IPS DF 19.7 (cell line): ENCODE data around the gene LETM1.

ENCODE experiments used
- DNase-seq: peaks from one replicate; pipeline ENCODE4 v3.0.0-alpha.2; 2013; ENCODE audit warnings: low read depth, low spot score

The LETM1 gene

DNA sequence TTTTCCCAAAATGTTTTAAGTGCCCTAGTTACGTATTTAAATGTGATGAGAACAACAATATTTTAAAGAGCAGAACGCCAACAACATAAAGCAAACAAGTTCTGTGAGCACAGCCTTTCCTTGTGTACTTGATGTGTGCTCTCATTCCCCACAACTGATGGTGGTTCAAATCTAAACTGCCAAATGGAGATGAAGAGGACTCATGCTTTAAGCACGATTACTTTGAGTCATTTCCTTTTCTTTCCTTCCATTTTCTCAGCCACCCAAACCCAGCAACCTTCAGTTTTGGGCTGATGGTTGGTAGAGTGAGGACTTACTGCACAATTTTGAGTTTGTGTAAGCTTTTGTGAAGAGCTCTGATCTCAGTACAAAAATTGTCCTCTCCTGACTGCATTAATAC lies 16.9 kb upstream of the LETM1 start:
- no peak for DNase-seq

DNA sequence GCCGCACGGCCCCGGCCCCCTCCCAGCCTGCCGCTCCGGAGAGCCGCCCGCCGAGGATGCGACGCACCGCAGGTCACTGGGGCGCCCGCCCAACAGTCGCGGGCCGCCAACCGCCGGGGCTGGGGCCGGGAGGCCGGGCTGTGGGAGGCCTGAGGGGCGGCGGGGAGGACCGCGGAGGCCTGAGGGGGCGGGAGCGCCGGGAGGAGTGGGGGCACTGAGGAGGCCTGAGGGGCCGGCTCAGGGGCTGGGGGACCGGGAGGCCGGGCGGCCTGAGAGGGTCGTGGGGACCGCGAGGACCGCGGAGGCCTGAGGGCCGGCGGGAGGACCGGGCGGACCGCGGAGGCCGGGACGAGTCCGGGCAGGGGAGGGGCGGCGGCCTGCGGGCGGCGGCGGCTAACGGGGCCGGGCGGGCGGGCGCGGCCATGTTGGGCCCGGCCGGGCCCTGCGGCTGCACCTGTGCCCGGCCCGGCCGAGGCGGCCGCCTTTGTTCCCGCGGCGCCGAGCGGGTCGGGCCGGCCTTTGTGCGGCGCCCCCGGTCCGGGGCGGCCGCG lies 15.6 kb upstream of the LETM1 start:
- no peak for DNase-seq

DNA sequence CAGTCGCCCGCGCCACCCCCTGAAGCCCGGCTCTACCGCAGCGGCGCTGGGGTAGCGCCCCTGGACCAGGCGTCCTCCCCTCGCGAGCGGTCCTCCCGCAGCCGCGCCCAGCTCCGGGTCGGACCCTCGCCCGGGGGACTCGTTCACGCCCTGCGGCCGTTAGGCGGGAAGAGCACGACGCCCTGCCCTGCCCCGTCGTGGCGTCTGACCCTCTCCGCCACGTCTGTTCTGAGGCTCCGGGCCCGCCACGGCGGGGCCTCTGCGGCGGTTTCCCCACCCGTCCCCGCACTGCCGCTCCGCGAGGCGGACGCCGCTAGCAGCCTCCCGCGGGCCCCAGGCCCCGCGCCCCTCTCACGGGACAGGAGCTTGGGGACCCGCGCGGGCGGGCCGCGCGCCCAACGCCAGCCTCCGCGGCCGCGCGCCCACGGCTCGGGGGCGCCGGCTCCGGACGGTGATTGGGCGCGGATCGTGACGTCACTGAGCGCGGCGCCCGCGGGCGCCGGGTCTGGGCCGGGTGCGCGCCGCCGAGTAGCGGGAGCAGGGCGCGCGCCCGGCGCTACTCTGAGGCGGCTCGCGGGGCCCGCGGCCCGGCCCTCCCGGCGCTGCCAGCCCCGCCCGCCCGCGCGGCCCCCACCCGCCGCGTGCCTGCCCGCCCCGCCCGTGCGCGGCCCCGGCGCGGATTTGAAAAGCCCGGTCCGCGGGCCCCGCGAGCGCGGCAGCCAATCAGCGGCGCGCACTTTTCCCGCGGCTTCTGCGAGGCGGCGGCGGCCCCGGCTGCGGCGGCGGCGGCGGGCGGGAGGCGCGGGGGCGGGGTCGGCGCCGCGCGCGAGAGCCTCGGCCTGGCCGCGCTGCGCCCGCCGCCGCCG lies 14.9 kb upstream of the LETM1 start, which contains the start of gene NSD2:
TSS of gene NSD2 (plus strand) at position 816 of the 866 bp plus-strand sequence. CDS start 29,262 bp downstream, outside the sequence.
- DNase-seq: no peak

DNA sequence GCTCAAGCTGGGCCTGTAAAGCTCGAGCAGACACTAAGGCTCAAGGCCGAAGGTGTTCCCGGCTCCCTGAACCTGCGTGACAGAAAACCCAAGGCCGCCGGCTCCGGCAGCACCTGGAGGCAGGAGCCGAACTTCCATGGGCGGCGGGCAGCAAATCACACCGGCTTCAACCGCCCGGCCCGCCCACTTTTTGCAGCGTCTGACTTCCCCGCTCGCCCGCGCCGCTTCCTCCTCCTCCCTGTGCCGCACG lies 14.3 kb upstream of the LETM1 start:
- no peak for DNase-seq

DNA sequence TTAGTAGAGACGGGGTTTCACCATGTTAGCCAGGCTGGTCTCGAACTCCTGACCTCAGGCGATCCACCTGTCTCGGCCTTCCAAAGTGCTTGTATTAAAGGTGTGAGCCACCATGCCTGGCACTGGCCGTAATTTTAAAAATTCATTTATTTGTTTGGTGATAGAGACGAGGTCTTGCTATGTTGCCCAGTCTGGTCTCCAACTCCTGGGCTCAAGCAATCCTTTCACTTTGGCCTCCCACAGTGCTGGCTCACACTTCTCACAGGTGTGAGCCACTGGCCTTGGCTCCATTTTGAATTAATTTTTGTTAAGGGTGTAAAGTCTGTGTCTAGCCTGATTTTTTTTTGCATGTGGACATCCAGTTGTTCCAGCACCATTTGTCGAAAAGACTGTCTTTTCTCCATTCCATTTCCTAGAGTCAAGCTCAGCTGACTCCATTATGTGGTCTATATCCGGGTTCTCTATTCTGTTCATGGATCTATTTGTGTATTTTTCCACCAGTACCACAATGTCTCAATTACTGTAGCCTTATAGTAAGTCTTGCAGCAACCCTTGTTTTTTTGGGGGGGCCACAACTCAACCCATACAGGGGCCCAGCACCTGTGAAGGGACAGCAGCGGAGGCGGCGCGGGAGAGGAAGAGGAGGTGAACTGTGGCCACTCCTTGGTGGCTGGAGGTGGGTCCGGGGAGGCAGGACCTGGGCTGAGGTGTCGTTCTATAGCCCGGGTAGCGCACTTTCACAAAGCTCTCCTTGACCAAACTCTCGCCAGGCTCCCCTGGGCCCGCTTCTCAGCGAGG lies 13.8 kb upstream of the LETM1 start:
- DNase-seq: no peak

DNA sequence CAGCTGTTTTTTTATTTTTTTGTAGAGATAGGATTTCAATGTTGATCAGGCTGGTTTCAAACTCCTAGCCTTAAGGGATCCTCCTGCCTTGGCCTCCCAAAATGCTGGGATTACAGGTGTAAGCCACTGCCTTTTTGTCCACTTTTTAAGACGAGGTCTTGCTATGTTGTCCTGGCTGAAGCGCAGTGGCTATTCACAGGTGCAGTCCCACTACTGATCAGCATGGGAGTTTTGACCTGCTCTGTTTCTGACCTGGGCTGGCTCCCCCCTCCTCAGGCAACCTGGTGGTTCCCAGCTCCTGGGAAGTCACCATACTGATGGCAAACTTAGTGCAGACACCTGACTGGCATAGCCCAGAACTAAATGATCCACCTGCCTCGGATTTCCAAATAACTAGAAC lies 13.0 kb upstream of the LETM1 start:
- DNase-seq: no peak

DNA sequence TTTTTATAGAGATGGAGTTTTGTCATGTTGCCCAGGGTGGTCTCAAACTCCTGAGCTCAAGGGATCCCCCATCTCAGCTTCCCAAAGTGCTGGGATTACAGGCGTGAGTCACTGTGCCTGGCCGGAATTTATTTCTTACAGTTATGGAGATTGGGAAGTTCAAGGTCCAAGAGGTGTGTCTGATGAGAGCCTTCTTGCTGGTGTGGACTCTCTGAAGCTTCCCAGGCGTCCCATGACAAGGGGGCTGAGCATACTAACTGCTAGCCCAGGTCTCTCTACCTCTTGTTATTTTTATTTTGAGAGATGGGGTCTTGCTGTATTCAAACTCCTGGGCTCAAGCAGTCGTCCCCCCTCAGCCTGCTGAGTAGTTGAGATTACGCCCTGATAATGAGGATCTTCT lies 12.3 kb upstream of the LETM1 start:
- no peak for DNase-seq

DNA sequence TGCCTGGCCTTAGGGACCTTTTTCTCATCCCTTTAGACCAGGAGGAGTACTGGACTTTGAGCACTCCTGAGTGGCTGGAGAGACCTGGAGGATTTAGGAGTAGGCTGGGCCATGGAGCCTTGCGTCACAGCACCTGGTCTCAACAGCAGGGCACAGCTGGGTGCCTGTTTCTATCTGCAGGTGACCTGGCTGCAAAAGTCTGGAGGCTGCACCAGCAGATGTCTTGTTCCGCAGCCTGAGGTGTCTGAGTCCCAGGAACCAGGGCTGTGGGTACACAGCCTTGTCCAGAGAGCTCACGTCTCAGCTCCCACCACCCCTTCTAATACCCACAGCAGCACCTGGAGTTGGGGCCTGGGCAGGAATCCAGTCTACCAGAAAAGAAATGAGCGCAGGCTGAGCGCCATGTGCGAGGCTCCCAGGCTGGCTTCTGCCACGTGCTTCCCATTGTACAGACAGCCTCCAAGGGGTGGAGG lies 10.3 kb upstream of the LETM1 start:
- no peak for DNase-seq

DNA sequence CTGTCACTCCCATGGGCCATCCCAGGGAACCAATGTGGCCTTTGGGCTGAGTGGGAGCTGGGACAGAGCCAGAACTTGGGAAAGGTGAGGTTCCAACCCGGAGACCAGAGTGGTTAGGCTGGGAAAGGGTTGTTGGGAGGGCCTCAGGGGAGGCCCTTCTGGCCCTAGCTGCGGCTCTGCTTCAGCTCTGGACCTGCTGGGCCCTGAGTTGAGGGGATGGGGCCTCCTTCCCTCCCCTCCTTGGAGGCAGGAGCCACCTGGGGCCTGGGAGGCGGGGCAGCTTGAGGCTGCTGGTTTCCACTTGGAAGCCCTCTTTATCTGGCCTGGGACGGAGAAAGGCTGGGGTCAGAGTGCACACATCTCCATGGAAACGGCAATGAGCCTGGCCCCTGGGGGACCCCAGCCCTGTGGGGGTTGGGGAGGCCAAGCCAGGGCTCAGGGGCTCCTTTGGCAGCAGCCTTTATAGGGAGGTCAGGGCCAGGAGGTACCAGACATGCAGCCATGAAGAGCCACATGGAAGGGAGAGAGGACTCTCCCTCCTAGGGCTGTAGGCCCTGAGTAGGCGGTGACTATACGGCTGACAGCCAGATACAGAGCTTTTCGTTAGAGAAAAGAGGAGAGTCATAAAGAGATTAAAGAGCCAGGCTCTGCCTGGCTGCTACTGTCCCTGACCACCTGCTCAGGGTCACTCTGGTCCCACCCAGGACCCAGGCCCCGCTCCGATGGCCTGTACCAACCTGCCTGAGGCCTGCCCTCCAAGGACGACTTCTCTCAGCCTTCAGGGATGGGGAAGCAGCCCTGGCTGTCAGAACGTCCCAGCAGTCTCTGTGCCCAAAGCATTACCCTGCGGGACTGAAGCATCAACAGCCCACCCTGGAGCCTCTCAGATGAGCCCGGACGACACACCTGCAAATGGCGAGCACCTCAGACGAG lies 8.4 kb upstream of the LETM1 start:
- DNase-seq: no peak

DNA sequence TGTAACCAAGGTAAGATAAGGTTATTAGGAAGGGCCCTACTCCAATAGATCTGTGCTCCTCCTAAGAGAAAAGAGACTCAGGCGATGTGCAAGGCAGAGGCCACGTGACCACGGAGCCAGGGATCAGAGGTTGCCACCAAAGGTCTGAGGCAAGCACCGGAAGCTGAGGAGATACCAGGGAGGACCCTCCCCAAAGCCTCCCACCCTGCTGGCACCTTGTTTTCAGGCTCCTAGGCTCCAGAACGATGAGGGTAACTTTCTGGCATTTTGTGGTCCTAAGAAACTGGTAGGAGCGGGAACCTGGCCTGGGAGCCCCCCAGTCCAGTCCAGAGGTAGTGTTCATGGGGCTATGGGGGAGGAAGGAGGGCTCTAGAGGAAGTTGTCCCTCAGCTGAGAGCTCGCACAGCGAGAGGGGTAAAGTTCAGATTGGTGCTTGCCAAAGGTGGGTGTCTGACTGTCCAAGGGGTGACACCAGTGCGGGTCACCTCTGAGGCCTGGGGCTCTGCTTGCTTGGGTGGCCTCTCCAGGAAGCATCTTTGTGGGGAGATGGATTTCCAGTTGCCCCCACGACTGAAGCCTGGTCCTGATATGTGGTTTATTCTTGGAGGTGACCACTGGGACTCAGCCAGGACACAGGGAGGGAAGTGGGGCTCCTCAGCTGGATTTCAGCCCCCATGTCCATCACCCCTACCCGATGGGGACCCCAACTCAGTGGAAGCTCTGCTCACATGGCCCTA lies 7.5 kb upstream of the LETM1 start:
- DNase-seq: no peak

DNA sequence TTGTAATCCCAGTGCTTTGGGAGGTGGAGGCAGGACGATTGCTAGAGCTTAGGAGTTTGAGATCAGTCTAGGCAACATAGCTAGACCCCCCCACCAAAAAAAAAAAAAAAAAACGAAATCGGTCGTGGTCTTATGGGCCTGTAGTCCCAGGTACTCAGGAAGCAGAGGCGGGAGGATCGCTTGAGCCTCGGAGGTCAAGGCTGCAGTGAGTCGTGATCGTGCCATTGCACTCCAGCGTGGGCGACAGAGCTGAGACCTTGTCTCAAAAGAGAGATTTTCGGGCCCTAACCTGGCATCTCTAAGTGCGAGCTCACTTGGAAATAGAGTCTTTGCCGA lies 7.0 kb upstream of the LETM1 start:
- no peak for DNase-seq

DNA sequence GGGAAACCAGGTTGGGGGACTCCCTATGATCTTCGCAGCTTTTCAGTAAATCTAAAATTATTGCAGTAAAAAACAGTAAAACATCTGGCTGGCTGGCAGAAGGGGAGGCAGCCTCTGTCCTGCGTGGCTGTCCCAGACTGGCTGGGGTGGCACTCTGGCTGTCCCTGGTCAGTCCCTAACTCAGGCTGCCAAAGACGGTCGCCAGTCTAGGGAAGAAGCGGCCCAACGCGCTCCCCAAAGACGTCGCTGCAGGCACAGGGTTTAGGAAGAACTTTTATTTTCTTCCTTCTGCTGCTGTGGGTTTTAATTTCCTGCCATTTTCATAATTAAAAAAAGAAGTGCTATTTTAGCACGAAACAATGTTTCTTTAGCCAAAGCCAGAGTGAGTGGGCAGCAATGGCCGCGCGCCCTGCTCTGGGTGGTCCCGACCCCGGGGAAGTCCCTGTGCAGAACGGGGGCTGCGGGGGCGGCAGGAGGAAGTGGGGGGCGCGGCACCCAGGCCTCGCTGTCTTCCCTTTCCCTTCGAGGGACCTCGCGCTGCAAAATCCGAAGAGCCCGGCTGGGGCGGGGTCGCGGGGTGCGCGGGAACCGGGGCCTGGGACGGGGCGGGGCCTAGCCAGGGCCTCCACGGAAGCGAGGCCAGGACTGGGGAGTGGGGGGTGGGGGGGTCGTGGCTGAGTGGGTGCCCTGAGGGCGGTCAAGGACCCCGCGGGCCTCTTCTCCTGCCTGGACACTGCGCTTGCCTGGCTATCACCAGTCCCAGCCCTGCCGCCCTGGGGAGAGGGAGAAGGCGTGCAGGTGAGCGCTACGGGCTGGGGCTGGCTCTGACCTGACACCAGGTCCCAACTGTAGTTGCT lies 6.3 kb upstream of the LETM1 start:
- no peak for DNase-seq

DNA sequence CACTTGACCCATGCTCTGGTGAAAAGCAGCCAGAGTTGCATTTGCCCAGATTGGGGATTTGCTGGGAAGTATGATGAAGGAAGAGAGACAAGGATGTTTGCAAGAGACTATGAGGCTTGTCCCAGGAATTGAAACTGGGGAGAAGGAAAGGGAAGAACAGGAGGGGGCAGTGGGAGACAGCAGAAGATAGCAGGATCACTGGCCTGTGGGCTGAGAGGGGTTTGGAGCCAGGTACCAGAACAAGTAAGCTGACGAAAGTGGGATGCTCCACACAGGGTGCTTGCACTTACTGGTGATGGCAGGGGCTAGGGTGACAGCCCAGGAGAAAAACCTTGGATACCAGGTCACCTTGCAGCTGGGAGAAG lies 3.4 kb upstream of the LETM1 start:
- no peak for DNase-seq

DNA sequence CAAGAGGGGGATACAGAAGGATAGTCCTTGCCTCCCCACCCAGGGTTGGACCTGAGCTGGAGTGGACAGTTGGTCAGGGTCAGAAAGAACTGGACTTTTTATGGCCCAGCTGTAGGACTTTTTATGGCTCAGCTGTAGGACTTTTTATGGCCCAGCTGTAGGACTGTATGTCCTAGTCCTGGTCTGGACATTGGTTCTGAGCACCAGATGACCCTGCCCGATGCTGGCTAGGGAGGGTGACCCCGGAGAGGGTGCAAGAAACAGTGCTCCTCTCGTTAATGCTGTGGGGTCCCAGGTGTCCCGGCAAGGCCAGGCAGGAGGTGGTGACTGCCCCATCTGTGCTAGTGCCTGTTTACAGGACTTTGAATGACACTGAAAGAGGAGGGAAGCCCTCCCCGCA lies 2.0 kb upstream of the LETM1 start:
- DNase-seq: no peak

DNA sequence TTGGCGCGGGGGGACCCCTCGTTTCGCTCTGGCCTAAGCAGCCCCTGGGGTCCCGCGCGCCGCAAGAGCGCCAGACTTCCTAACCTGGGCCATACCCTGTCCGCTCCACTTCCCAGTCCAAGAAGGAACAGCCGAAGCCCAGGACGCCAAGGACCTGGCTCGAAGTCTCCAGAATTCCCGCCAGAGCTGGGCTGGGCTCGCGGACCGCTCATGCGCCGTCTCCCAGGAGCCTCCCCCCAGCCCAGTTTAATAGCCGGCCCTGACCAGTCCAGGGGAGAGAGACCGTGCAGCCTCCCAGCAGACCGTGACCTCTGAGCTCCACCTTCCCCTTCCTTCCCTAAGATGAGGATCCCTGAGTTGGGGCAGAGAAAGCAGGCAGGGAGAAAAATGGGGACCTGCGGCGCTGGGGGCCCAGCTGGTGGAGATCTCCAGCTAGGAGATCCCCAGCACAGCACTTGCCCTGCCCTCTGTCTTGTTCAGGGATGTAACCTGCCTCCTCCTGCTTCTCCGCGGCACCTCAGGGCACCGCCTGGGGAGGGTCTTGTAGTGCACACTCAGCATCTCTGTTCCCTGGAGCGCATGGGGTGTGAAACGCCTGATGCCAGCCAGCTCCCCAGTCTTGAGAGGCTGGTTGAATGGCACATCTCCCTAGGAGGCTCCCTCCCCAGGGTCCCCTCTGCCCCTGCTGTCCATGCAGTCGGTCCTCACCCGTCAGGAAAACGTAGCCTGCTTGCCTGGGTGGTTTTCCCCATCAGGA lies 1.2 kb upstream of the LETM1 start:
- DNase-seq: no peak

DNA sequence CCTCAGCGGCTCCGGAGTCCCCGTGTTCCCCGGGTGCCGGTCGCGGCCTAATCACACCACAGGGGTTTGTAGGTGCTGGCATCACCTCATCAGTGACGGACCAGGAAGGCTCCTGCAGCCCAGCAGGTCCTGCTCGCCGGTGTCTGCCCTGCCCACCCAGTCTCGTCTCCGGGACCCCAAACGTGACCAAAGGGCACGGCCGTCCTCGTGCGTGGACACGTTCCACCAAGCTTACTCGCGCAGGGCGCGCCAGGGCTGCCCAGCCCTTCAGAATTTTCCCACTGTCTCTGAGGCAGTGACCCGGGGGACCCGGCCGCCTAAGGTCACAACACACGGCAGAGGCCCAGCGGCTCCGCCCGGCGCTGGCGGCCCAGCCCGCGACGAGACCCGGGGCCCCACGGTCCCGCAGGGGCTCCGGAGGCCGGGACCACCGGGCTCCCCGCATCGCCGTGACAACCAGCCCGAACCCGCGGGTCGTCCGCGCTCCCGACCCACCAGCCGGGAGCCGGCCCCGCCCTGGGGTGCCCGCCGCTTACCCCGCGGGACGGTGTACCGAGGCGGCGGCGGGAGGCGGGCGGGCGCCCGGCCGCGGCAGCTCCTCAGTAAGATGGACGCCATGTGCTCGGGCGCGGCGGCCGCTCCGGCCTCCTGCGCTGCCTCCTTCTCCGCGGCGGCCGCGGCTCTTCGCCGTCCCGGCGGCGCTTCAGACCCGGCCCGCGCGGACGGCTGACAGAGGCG lies 454 bp downstream of the LETM1 start:
- DNase-seq: no peak

DNA sequence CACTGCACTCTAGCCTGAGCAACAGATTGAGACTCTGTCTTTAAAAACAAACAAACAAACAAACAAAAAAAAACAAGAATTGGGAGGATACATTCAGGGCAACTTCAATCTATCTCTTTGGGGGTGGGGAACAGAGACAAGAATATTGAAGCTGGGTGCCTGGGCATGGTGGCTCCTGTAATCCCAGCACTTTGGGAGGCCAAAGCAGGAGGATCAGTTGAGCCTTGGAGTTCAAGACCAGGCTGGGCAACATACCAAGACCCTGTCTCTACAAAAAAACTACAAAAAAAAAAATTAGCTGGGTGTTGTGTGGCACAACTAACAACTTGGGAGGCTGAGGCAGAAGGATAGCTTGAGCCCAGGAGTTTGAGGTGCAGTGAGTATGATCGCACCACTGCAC lies 1.2 kb downstream of the LETM1 start:
- no peak for DNase-seq

DNA sequence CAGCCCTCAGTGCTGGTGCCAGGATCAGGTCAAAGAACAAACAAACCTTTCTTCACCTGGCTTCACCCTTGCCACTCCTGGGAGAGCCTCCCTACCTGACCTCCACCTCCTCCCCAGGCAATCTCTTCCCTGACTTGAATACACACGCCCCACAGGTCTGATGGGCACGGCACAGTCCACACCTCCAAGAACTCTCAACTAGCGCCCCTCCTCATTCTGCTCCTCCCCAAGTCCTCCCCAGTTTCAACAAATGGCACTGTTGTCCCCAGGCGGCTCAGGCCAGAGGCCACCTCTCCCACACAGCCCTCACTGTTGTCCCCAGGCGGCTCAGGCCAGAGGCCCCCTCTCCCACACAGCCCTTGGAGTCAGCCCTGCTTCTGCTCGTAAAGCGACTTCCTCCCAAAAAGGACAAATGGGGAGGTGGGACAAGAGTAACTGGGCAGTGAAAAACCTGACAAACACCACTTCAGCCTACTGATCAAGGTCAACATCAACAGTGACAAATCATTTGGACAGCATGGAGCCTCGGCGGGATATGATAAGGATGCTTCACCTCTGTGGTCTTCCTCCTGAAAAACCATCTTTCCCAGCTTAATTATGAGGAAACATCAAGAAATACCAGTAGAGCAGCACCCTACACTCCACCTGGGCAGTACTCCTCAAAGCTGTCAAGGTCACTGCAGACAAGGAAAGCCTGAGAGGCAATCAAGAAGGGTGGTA lies 2.9 kb downstream of the LETM1 start:
- no peak for DNase-seq
